GM21737 (cell line): ENCODE data around the gene DLGAP4.

Source experiments
- ATAC-seq: cut with Tn5 transposase; IDR thresholded peaks from one replicate; pipeline ENCODE4 v1.9.1; 2021; ENCODE audit warnings: mild to moderate bottlenecking, moderate library complexity; ENCODE audit not compliant: unreplicated experiment

Gene DLGAP4

GRCh38 chr20:36399969-36400545, 93.9 kb downstream of the DLGAP4 start:
- ATAC-seq, result no peak

DNA sequence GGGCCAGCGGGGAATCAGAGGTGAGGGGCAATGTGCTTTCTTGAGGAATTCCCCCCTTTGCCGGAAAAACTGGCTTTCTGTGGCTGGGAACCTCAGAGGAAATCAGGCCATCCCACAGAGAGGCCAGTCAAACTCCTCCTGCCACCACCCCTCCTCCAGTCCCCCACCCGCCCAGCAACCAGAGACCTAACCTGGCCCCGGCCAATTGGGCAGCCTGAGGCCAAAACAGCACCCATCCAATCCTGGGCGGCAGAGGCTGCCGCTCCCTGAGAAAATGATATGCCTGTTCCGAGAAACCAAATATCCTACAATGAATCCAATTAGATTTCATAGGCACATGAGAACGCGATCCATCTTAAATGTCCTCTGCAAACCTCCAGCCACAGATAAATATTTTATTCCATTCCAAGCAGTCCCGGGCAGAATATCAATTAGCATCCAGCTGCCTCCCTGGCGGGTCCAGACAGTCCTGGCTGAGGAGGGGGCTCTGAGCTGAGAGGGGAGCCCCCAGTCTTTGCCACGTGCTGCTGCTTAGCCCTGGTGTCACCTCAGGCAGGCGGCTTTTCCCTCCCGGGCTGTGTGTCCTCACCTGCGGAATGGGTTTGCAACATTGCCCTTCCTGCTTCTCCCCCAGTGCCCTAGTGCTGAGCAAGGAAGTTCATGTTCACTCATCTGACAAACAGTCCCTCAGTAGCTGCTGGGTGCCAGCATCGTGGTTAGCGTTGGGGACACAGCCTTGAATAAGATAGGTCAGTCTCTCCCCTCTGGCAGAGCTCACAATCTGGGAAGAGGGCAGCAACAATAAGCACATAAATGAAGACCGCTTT, 95.0 kb downstream of the DLGAP4 start:
- no peak for ATAC-seq

DNA sequence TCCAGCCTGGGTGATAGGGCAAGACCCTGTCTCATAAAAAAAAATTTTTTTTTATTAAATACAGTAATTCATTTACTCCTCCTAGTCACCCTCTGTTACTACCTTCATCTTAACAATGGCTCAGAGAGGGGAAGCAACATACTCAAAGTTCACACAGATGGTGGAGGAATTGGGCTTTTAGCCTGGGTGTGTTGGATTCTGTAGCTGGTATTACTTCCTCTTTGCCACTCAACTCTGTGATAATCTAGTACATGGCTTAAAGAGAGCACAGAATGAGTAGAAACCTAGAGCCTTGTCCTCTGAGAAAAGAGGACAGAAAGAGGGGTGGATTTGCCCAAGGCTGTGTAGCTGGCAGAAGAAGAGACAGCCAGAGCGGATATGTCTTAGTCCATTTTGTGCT, 96.6 kb downstream of the DLGAP4 start:
- no peak for ATAC-seq

- no peak for ATAC-seq
Observed at GRCh38 chr20:36404435-36404978, 98.4 kb downstream of the DLGAP4 start.

- ATAC-seq, result no peak
Observed at GRCh38 chr20:36405255-36405654, 99.1 kb downstream of the DLGAP4 start.

DNA sequence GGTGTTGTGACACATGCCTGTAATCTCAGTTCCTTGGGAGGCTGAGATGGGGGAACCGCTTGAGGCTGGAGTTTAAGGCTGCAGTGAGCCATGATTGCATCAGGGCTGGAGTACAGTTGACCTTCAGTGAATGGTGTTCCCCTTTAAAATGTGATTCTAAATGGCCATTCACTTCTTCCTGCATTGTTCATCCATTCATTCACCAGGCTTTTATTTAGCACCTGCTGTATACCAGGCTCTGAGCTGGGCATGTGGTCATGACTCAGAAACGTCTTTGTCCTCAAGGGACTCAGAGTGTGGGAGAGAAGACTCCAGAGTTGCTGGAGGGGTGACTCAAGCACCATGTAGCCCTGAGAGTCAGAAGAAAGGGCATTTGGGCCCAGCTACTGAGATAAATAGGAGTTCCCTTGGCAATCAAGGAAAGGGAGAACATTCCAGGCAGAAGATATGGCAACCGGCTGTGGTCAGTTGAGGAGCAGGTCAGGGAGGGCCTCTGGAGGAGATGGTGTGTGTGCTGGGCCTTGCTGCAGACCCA, 101.1 kb downstream of the DLGAP4 start:
- no peak for ATAC-seq

GRCh38 chr20:36408219-36408618, 102.1 kb downstream of the DLGAP4 start:
- ATAC-seq, result no peak

DNA sequence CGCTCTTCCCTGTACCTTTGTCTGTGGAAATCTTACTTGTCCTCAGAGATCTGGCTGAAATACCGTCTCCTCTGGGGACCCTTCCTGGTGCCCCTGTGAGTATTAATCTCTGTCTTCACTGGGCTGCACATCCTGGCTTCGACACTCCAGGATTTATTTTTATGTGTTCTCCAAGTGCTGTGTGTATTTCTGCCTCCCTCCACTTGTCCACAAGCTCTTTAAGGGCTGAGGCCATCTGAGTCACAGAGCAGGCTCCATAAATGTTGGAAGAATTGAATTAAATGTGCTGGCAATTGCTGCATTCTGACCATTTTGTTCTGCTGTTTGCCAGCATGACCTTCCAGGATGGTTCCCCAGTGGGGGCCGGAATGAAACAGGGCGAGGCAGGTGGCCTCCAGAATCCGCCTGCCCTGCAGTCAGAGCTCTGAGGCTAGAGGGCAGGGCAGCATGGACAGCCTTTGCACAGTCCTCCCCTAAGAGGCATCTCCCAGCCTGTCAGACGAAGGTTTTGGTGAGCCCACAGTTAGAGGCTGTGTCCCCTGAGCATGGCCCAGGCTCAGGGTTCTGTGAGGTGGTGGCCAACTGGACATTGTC, 105.8 kb downstream of the DLGAP4 start:
- no peak for ATAC-seq

GRCh38 chr20:36415475-36416002, 109.4 kb downstream of the DLGAP4 start:
- ATAC-seq, result no peak

GRCh38 chr20:36418711-36419110, 112.6 kb downstream of the DLGAP4 start:
- no peak for ATAC-seq

DNA sequence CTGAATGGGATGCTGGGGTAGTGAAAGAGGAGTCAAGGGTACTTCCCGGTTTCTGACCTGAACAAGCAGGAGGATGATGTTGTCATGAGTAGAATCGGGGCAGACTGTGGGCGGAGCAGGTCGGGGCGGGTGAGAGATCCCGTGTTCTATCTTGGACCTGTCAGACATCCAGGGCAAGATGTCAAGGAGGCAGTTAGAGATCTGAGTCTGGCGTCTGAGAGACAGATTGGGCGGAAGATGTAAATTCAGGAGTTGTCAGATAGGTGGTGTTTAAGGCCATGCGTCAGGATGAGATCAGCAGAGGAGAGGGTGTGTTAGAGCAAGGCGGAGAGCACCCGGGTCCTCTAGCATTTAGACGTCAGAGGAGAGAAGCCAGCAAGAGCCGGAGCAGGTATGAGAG, 115.5 kb downstream of the DLGAP4 start:
- ATAC-seq, result no peak

GRCh38 chr20:36424314-36424713, 118.2 kb downstream of the DLGAP4 start:
- no peak for ATAC-seq

GRCh38 chr20:36425166-36425565, 119.0 kb downstream of the DLGAP4 start:
- ATAC-seq, result no peak

- no peak for ATAC-seq
Observed at GRCh38 chr20:36431604-36432003, 125.5 kb downstream of the DLGAP4 start.

DNA sequence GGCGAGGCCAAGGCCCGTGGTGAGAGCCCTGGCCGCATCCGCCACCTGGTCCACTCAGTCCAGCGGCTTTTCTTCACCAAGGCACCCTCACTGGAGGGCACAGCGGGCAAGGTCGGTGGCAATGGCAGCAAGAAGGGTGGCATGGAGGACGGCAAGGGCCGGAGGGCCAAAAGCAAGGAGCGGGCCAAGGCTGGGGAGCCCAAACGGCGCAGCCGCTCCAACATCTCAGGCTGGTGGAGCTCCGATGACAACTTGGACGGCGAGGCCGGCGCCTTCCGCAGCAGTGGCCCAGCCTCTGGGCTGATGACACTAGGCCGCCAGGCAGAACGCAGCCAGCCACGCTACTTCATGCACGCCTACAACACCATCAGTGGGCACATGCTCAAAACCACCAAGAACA, 126.0 kb downstream of the DLGAP4 start:
- no peak for ATAC-seq

- no peak for ATAC-seq
Observed at GRCh38 chr20:36434383-36434782, 128.2 kb downstream of the DLGAP4 start.

GRCh38 chr20:36435124-36435523, 129.0 kb downstream of the DLGAP4 start:
- no peak for ATAC-seq

DNA sequence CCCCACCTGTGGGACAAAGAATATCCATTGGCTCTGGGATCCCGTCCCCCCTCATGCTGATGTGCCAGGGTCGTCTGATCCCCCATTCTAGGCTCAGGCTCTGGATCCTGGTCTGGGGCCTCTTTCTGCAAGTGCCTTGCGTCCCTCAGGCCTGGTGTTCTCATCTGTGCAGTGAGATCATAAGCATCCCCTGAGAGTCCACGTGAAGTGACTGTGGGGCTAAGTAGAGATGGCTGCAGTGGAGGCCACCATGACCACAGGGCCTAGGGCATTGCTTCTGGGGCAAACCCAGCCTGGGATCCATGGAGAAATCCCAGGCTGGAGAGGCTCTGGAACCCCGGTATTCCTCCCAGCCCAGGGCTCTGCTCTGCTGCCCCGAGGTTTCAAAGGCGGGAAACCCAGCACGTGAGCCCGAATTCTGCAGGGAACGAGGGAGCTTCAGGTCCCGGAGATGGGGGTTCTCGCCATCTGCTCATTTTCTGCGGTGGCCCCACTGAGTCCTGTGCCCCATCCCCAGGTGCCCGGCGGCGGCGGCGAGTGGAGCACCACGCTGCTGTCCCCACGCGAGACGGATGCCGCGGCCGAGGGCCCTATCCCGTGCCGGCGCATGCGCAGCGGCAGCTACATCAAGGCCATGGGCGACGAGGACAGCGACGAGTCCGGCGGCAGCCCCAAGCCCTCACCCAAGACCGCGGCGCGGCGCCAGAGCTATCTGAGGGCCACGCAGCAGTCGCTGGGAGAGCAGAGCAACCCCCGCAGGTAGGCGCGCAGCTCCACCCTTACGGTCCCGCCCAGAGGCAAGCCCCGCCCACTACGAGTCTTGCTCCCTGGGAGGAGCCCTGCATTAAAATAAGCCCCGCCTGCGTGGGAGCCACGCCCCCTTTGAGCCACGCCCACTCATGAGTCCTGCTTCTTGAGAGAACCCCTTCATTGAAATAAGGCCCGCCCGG, 129.7 kb downstream of the DLGAP4 start:
- no peak for ATAC-seq

DNA sequence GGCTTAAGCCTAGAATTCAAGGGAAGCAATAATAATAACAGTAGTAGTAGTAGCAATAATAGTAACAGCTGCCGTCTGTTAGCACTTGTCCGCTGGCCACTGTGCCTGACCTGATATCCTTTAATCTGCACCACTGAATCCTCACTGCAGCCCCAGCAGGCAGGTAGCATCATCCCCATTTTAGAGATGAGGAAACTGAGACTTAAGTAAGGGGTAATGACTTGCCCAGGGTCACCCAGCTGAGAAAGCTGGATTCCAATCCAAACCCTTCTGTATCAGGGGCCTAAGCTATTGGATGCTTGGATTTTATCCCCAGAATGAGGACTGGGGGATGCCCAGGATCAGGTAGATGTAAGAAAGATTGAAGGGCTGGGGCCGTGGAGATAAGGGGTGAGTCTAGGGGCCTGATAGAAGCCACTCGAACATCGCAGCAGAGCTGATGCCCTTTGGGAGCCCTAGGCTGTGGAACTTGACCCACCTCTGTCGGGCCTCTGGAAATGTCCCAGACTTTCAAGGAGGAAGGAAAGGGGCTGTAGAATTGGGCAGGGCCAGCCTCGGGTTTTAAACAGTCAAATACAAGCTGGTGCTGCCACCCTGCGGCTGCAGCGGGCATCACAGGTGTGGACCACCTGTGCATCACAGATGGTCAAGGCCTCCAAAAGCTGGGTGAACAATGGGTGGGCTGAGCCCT, 133.0 kb downstream of the DLGAP4 start:
- ATAC-seq, result no peak

GRCh38 chr20:36439731-36440072, 133.6 kb downstream of the DLGAP4 start:
- no peak for ATAC-seq
